OCI-LY1 (cell line): ENCODE measurements around the gene PRR5.

Source experiments
- H2AFZ ChIP-seq: fragments of 200-600 bp; sonication (generic), shearing (Covaris generic); 2 replicates; pipeline ENCODE4 v1.6.0; 2014; ENCODE audit warnings: antibody characterized with exemption, mild to moderate bottlenecking, low read length
- H3F3A ChIP-seq: fragments of 200-600 bp; sonication (generic), shearing (Covaris generic); 2 replicates; pipeline ENCODE4 v1.6.0; 2014; ENCODE audit warnings: mild to moderate bottlenecking, antibody characterized with exemption, low read length, moderate library complexity; ENCODE audit not compliant: insufficient read depth
- H3K27ac ChIP-seq: fragments of 200-600 bp; sonication (generic); 2 replicates; pipeline ENCODE4 v1.5.1; 2014; ENCODE audit warnings: low read length, mixed run types, mild to moderate bottlenecking, low read depth; ENCODE audit not compliant: poor library complexity, severe bottlenecking
- H3K27me3 ChIP-seq: fragments of 200-600 bp; sonication (generic); 2 replicates; pipeline ENCODE4 v1.6.0; 2014; ENCODE audit warnings: antibody characterized with exemption, mild to moderate bottlenecking, low read length, moderate library complexity; ENCODE audit not compliant: insufficient read depth
- H3K36me3 ChIP-seq: fragments of 200-600 bp; sonication (generic); 2 replicates; pipeline ENCODE4 v1.6.1; 2014; ENCODE audit warnings: mild to moderate bottlenecking, antibody characterized with exemption, low read length, moderate library complexity, mixed read lengths; ENCODE audit not compliant: insufficient read depth
- H3K4me1 ChIP-seq: fragments of 200-600 bp; sonication (generic); 2 replicates; pipeline ENCODE4 v1.5.1; 2014; ENCODE audit warnings: mild to moderate bottlenecking, low read length, moderate library complexity; ENCODE audit not compliant: insufficient read depth, severe bottlenecking
- H3K4me2 ChIP-seq: fragments of 200-600 bp; sonication (generic), shearing (Covaris generic); 2 replicates; pipeline ENCODE4 v1.6.1; 2014; ENCODE audit warnings: low read length
- H3K4me3 ChIP-seq: fragments of 200-600 bp; sonication (generic); 2 replicates; pipeline ENCODE4 v1.5.1; 2014; ENCODE audit warnings: low read length, low read depth, mild to moderate bottlenecking, mixed read lengths; ENCODE audit not compliant: poor library complexity, severe bottlenecking
- H3K79me2 ChIP-seq: fragments of 200-600 bp; shearing (Covaris generic); 2 replicates; pipeline ENCODE4 v1.6.1; 2016; ENCODE audit warnings: mixed run types, low read length, mixed read lengths; ENCODE audit not compliant: insufficient read depth
- H3K9ac ChIP-seq: fragments of 200-600 bp; sonication (generic), shearing (Covaris generic); 2 replicates; pipeline ENCODE4 v1.6.1; 2014; ENCODE audit warnings: mild to moderate bottlenecking, low read length, mixed read lengths
- H3K9me2 ChIP-seq: fragments of 200-600 bp; sonication (generic), shearing (Covaris generic); 2 replicates; pipeline ENCODE4 v1.6.1; 2014; ENCODE audit warnings: low read depth, mild to moderate bottlenecking, low read length, mixed read lengths
- H3K9me3 ChIP-seq: fragments of 200-600 bp; shearing (Covaris generic); 2 replicates; pipeline ENCODE4 v1.6.1; 2014; ENCODE audit warnings: low read length, mixed read lengths
- H4K20me1 ChIP-seq: fragments of 200-600 bp; sonication (generic), shearing (Covaris generic); 2 replicates; pipeline ENCODE4 v1.6.0; 2016; ENCODE audit warnings: mild to moderate bottlenecking, low read length; ENCODE audit not compliant: insufficient read depth
- CTCF ChIP-seq: fragments of 200-600 bp; sonication (generic), shearing (Covaris generic); IDR thresholded peaks from 2 replicates; pipeline ENCODE4 v1.5.1; 2017; ENCODE audit warnings: mild to moderate bottlenecking, antibody characterized with exemption, low read length, moderate library complexity, mixed read lengths
- EZH2 ChIP-seq: fragments of 200-600 bp; sonication (generic), shearing (Covaris generic); IDR thresholded peaks from 2 replicates; pipeline ENCODE4 v1.8.0; 2017; ENCODE audit warnings: borderline replicate concordance, mixed run types, mild to moderate bottlenecking, antibody characterized with exemption, low read length, moderate library complexity, mixed read lengths

Gene PRR5

DNA sequence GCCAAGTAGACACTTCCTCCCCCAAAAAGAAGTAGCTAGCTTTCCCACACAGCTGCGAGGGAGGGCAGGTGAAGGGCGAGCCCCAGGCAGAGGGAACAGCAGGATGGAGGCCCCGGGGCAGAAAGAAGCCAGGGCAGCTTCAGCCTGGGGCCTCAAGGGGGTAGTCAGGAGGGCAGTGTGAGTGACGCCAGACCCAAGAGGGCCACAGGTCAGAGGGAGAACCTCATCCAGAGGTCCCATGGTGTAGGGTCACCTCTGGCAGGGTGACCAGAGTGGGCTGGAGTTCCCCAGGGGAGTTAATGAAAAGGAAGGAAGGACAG, 9.2 kb downstream of the PRR5 start:
- Histone ChIP-seq H3K4me2 (no peak overlapping the region), H3K9ac (no peak overlapping the region), H3K79me2 (no peaks in the 10 kb centered on the region)

GRCh38 chr22:44711690-44712555, 9.9 kb downstream of the PRR5 start:
- Histone ChIP-seq H3K27me3 (no peaks in the 10 kb centered on the region), H3F3A (no peaks in the 10 kb centered on the region), H3K36me3 (no peaks in the 10 kb centered on the region), H4K20me1 (no peaks in the 10 kb centered on the region), H2AFZ (no peak overlapping the region), H3K9ac (no peak overlapping the region), H3K4me1 (no peaks in the 10 kb centered on the region), H3K4me2 (no peak overlapping the region), H3K9me3 (no peaks in the 10 kb centered on the region), H3K4me3 (no peak overlapping the region), H3K27ac (no peak overlapping the region), H3K79me2 (no peaks in the 10 kb centered on the region), H3K9me2 (no peaks in the 10 kb centered on the region)
- TF ChIP-seq EZH2 (no peak), CTCF (no peak)

More for the DNA sequence above, 9.2 kb downstream of the PRR5 start:
- Histone ChIP-seq H3K4me3 (no peak overlapping the region), H3K27ac (no peak overlapping the region), H3K27me3 (no peaks in the 10 kb centered on the region), H3K4me1 (no peaks in the 10 kb centered on the region), H2AFZ (no peak overlapping the region), H3K9me3 (no peaks in the 10 kb centered on the region), H3F3A (no peaks in the 10 kb centered on the region), H3K9me2 (no peaks in the 10 kb centered on the region), H3K36me3 (no peaks in the 10 kb centered on the region), H4K20me1 (no peaks in the 10 kb centered on the region)
- TF ChIP-seq EZH2, result no peak
- no peak for TF ChIP-seq CTCF

DNA sequence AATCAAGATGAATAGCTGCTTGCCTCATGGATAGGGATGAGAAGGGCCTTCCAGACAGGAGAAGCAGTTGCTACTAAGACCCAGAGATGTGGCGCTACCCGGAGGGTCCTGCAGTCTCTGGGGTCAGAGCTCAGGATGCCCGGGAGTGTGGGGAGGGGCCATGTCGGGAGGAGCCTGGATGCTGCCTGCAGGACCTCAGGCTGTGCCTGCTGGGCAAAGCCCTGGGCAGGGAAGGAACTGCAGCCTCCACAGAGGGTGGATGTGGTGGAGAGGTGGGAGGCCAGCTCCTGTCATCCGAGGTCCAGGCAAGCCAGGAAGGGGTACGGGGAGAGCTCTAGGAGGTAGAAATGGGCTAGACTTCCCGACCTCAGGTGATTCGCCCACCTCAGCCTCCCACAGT, 11.0 kb downstream of the PRR5 start:
- Histone ChIP-seq H4K20me1 (no peaks in the 10 kb centered on the region), H3K9me2 (no peaks in the 10 kb centered on the region), H3K36me3 (no peaks in the 10 kb centered on the region), H3K4me1 (no peaks in the 10 kb centered on the region), H3K27ac (no peak overlapping the region), H2AFZ (no peak overlapping the region), H3K79me2 (no peaks in the 10 kb centered on the region), H3K4me3 (no peak overlapping the region), H3K9me3 (no peaks in the 10 kb centered on the region), H3F3A (no peaks in the 10 kb centered on the region), H3K27me3 (no peaks in the 10 kb centered on the region; the same call in 1 of the 2 replicates), H3K4me2 (no peak overlapping the region), H3K9ac (no peak overlapping the region)
- TF ChIP-seq EZH2 (no peak), CTCF (no peak)
